Thyroid gland (tissue), 4 donors: ENCODE results near the gene OXT.

Source experiments
- CTCF ChIP-seq, 6 experiments: fragments of 200-600 bp in 3 of 6; fragments of 450-650 bp in 3 of 6; sonication (generic) in 3 of 6; IDR thresholded peaks; one replicate each; pipeline ENCODE4 v1.5.1; 2016 to 2019; ENCODE audit warnings: antibody characterized with exemption in 6 of 6, mild to moderate bottlenecking in 2 of 6, inconsistent platforms in 1 of 6, moderate library complexity in 1 of 6
- POLR2A ChIP-seq, 2 donors: fragments of 450-650 bp; IDR thresholded peaks; one replicate each; pipeline ENCODE4 v1.6.1; 2017; ENCODE audit warnings: antibody characterized with exemption in 2 of 2, mild to moderate bottlenecking in 2 of 2, moderate library complexity in 1 of 2

GRCh38 chr20:3082306-3082951, 11.0 kb downstream of the OXT start:
- TF ChIP-seq CTCF (IDR thresholded peaks at IDR 0.05) (no peak), POLR2A (IDR thresholded peaks at IDR 0.05) (no peak)
